ENCODE results near the gene NOC3L.

GRCh38 chr10:94349327-94349726 is 13.4 kb downstream of the NOC3L start:
- TF ChIP-seq EZH2 (IDR thresholded peaks at IDR 0.05) (no peak), POLR2AphosphoS5 (IDR thresholded peaks at IDR 0.05; ENCODE audit: borderline replicate concordance, low read depth, low read length) (no peak), FOXP2 (optimal IDR thresholded peaks at IDR 0.05; ENCODE audit: control extremely low read depth, extremely low read length, insufficient read depth) (no peak)

Data from SK-N-MC (cell line).